HL-60/S4 treated with phorbol 12-myristate 13-acetate at 8.2 ng/mL for 4 days and 3 days (cell line): ENCODE results near the gene YAF2.

ENCODE experiments used
- in situ Hi-C: fragments of 300-500 bp; cut with MboI; formaldehyde crosslinking; loops from 2 replicates; pipeline ENCODE4 v1.15.0; 2022; ENCODE audit warnings: low sequenced_read_pairs

Gene YAF2, protein sequence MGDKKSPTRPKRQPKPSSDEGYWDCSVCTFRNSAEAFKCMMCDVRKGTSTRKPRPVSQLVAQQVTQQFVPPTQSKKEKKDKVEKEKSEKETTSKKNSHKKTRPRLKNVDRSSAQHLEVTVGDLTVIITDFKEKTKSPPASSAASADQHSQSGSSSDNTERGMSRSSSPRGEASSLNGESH

DNA sequence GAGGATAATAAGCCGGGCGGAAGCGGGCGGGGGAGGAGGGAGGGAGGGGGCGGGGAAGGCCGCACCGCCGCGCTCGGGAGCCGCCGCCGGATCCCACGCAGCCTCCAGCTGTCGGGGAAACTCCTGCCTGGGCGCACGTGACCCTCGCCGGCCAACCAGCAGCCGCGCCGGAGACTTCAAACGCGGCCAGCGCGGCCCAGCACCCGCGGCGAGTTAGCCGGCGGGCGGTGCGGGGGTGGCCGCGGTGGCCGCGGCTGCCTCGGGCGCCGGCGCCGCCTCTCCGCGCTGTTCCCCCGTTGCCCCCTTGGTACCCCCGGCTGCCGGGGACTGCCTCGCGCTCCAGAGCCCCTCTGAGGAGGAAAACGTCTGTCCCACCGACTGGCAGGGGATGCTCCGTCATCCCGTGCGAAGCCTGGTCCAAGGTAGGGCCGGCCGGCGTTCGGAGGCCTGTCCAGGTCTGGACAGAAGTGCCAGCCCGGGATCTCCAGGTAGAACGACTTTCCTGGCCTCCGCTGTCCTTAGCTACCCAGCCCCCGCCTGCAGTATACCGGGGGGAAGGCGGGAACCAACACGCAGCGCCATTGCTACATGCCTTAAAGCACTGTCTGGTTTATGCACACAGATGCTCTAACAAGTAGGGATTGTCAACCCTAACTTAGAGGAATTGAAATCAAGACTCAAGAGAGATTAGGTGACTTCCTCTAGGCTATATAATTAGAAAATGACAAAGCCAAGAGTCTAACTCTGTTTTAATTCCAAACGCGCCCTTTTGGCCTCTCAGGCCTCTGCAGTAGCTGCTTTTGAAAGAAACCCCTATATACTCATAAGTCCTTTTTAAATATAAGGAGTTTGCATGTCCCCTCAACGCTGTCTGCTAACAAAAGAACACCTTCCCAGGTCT is at the start of gene YAF2:
YAF2 (minus strand) TSS at position 9 of the 901 bp plus-strand sequence. CDS start 68 bp downstream, outside the sequence.
- in situ Hi-C loops, result no loop called here

DNA sequence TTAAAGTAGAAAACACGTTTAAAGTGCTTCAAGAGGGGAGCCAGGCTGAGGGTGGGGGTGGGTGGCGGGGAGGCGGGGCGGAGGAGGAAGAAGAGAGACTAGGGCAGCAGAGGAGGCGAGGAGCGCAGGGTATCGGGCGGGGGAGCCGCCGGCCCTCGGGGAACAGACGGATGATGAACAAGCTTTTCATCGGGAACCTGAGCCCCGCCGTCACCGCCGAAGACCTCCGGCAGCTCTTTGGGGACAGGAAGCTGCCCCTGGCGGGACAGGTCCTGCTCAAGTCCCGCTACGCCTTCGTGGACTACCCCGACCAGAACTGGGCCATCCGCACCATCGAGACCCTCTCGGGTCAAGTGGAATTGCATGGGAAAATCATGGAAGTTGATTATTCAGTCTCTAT is 48.7 kb upstream of the YAF2 start:
- in situ Hi-C loops, result loop anchor here (25.0 kb wide), 1 partner anchor 276 kb away; no protein-coding TSS in a partner anchor

DNA sequence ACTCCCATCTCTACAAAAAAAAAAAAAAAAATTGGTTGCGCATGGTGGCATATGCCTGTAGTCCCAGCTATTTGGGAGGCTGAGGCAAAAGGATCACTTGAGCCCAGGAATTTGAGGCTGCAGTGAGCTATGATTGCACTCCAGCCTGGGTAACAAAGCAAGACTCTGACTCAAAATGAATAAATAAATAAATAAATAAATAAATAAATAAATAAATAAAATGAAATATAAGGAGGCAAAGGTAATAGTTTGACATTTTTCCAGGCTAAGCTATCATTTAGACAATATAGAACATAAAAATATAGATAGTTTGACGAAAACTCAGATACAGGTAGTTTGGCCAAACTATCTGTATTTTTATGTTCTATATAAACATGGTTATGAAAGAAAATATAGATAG is 47.4 kb upstream of the YAF2 start:
- in situ Hi-C loops, result loop anchor here (25.0 kb wide), 1 partner anchor 277 kb away; no protein-coding TSS in a partner anchor

DNA sequence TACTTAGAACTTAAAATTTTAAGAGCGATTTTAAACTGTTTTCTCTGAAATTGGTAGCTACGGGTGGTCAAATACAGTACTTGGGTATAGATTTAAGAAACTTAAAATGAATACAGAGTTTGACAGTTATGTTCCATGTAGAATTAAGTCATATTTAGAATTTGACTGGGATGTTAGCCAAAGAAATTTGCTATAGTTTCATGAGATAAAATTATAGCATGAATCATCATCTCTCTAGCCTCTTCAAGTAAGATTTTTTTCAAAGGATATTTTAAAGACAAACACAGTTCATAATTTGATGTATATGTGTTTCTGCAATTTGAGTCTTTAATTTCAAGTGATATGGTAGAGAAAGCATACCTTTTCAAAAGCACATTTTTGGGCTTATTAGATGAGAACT is 46.8 kb upstream of the YAF2 start:
- in situ Hi-C loops, result loop anchor here (25.0 kb wide), 1 partner anchor 277 kb away; no protein-coding TSS in a partner anchor

DNA sequence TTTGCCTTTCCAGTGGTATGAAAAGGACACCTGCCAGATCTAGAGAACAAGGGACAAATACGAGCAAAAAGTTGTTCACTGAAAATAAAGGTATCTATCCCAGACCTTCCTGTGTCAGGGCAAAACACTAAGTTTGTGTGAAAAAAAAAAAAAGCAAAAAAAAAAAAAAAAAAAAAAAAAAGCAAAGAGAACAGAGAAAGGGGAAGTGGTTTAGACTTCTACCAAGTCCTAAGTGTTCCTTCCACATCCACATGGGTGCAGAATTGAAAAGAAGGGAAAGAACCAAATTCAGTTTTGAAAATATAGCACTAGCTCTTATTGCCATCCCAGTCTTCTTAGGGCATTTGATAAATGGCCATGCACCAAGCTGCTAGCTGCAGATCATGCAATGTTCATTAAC is 46.1 kb upstream of the YAF2 start:
- in situ Hi-C loops, result loop anchor here (25.0 kb wide), 1 partner anchor 278 kb away; no protein-coding TSS in a partner anchor

DNA sequence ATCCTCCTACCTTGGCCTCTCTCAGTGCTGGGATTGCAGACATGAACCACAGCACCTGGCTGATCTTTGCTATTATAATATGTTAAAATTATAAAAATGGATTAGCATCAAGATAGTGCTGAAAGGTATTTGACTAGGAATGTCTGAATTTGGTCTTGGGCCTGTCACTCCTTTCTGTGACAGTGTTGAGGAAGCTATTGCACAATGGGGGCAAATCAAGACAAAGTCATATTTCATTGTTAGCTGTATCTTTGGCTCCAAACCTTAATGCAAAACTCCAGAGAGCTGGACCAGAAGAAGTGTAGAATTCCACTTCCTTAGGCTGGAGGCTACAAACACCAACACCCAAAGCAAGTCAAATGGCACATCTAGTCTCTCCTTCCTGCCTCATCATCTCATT is 45.7 kb upstream of the YAF2 start:
- in situ Hi-C loops, result loop anchor here (25.0 kb wide), 1 partner anchor 279 kb away; no protein-coding TSS in a partner anchor

DNA sequence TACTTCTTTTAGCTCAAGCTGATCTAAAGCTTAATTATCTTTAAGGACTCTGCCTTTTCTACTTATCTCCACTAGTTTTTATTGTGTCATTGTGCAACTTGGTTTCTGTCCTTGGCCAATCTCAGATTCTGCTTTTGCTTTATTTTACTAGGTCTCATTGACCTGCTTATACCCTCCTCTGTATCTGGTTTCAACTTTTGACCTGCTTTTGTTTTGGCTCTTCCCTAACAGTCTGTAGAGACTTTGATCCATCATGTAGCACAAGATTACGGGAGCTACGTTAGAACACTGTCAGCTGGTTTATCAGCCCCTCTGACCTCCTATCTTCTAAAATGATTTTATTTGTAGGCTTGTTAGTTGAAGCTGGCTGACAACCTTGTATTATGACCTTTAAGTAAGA is 44.2 kb upstream of the YAF2 start:
- in situ Hi-C loops, result loop anchor here (25.0 kb wide), 1 partner anchor 280 kb away; no protein-coding TSS in a partner anchor

DNA sequence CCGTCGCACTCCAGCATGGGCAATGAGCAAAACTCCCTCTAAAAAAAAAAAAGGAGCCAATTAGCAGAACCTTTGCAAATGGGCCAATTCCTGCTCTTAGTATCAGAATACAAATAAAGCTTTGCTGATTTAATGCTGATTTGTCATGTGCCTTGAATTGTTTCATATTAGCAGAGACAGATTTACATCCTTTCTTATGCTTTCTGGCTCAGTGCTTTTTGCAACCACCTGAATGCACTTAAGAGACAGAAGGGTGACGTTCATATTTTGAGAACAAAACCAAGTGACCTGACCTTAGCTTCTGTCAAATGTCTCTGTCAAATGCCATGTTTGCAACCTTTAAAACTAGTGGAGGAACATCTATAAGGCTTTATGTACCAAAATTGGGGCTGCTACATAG is 43.8 kb upstream of the YAF2 start:
- in situ Hi-C loops, result loop anchor here (25.0 kb wide), 1 partner anchor 280 kb away; no protein-coding TSS in a partner anchor

DNA sequence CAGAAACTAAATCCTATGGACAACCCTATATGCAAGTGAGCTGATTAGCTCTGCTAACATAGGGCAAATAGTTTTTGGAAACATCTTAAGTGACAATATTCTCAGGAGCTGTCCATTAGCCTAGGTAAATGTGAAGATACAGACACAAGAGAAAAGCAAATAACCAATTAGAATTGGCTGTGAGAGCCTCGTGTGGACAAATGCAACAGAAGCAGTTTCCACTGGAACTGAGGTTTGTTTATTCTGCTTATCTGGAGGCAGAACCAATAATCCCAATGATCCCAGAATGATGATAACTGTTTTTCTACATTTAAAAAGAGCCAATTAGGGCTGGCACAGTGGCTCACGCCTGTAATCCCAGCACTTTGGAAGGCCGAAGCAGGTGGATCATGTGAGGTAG is 43.2 kb upstream of the YAF2 start:
- in situ Hi-C loops, result loop anchor here (25.0 kb wide), 1 partner anchor 281 kb away; no protein-coding TSS in a partner anchor

DNA sequence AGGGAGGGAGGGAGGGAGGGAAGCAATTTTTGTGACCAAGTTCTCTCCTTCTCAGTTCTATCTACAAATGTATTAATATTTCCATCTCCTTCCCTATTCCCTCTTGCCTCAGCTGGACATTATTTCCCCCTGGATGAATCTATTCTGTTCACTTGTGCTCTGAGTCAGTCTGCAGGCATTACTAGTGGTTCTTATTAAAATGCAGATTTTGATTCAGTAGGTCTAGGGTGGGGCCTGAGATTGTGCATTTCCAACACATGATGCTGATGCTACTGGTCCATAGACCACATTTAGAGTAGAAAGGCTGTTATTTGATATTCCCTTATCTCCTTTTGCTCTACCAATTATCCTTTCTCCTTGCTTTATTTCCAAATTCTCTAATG is 40.1 kb upstream of the YAF2 start:
- in situ Hi-C loops, result loop anchor here (25.0 kb wide), 1 partner anchor 284 kb away; no protein-coding TSS in a partner anchor

DNA sequence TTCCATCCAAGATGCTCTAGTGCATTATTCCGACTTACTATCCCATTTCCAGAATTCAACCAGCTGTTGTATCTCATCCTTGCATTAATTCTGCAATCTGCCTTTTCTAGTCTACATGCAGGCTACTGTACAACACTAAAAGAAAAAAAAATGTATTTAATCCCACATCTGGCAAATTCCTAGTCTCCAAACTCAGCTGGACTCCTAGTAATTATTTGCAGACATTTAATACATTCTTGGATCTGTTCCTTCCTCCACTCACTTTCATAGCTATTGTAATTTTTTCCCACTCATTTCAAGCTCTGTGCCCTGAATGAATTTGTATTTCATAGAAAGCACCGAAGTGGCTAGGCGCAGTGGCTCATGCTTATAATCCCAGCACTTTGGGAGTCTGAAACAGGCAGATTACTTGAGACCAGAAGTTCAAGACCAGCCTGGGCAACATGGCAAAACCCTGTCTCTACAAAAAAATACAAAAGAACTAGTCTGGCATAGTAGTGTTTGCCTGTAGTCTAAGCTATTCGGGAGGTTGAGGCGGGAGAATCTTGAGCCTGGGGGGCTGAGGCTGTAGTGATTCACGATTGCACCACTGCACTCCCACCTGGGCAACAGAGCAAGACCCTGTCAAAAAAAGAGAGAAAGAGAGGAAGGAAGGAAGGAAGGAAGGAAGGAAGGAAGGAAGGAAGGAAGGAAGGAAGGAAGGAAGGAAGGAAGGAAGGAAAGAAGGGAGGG is 39.5 kb upstream of the YAF2 start:
- in situ Hi-C loops, result loop anchor here (25.0 kb wide), 1 partner anchor 285 kb away; no protein-coding TSS in a partner anchor

DNA sequence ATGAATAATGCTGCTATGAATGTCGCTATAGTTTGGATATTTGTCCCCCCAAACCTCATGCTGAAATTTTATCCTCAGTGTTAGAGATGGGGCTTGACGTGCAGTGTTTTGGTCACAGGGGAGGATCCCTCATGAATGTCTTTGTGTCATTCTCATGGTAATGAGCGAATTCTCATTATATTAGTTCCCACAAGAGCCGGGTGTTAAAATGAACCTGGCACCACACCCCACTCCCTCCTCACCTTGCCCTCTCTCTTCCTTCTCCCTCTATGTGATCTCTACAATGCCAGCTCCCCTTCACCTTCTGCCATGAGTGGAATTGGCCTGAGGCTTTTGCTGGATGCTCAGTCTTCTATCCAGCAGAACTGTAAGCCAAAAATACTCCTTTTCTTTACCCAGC is 37.5 kb upstream of the YAF2 start:
- in situ Hi-C loops, result loop anchor here (25.0 kb wide), 1 partner anchor 287 kb away; no protein-coding TSS in a partner anchor

DNA sequence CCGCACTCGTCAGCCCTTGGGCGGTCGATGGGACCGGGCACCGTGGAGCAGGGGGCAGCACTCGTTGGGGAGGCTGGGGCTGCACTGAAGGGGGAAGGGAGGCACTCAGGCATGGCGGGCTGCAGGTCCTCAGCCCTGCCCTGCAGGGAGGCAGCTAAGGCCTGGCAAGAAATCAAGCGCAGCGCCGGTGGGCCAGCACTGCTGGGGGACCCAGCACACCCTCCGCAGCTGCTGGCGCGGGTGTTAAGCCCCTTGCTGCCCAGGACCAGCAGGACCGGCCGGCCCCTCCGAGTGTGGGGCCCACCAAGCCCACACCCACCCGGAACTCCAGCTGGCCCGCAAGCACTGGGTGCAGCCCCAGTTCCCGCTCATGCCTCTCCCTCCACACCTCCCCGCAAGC is 35.7 kb upstream of the YAF2 start:
- in situ Hi-C loops, result no loop called here

DNA sequence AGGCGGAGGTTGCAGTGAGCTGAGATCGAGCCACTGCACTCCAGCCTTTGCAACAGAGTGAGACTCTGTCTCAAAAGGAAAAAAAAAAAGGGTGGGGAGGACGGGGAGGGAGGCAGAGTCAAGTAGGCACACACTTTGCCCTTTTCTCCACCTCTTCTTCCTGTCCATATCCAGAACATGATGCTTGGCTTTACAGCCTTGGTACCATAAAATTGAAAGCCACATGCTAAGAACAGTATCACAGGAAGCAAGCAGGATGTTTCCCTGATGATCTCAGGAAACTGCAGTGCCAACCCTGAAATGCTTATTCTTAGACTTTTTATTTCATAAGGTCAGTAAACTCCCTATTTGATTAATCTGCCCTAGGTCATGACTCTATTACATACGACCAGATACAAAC is 32.5 kb upstream of the YAF2 start:
- in situ Hi-C loops, result no loop called here

DNA sequence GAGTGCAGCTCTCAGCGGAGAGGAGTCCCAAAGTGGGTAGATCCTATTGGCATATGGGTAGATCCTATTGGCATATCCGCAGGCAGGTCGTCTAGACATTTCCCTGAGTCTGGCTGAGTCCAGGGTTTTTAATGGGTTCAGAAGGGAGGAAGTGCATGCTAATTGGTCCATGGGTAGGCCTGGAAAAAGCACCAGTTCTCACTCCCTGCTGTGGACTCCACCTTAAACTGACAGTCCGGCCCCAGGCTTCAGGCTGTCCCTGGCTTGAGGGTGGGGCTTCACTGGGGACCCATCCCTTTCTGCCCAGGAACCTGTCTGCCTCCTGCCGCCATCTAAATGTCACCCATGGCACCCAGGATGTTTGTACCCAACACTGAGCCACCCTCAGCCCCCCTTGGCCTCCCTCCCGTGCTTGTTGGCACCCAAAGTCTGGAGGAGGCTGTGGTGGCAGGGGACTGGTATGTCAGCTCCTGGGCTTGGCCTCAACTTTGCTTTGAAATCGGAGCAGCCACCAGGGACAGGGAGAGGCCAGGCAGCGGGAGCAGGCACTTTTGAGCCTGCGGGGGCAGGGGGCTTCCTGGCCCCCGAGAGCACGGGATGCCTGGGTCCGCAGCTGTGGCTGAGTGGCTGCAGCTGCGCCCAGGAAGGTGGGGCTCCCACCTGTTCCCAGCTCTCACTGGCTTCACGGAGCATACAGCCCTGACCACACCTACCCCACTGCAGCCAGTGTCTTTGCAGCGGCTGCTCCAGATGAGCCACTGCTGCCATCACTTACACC is 29.6 kb upstream of the YAF2 start:
- in situ Hi-C loops, result no loop called here

DNA sequence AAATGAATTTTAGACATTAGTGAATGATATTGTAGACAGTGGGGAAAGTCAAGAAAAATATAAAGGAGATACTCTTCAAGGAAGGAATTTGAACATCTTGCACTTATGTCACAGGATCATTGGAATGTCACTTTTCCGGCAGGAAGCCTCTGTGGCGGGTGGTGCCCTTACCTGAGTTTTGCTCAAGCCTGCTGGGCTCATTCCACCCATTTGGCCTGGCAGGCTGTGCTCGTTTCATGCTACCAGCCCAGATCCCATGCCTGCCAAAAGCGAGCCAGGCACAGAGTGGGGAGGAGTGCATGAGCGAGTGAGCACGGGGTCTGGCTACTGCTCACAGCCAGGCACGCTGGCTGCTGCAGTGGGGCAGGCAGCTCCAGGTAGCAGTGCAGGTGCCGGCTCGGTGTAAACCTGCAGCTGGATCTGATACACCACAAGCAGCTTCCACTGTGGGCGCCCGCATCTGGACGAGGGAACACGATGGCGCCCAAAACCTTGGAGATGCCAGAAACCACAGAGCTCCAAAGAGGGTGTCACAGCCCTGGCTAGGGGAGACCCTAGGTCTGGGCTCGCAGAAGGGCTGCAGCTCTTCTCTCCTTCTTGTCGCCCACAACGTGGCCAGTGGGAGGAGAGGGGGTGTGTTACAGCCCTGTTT is 28.7 kb upstream of the YAF2 start:
- in situ Hi-C loops, result no loop called here

DNA sequence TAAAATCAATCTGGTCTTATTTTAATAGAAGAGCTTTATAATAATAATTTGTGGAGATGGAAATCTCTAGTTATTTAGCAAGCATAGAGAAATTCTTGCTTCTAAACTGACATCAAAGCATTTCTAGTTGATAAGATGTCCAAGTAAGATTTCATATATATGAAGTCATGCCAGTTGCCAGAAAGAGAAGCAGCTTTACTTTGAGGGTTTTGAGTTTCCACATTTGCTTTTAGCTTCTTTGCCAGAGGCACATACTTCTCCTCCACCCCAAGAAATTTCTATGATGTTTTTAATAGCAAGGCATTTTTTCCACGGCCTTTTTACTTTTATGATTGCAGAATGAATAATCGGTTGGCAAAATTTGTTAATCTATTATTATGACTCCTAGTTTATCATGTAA is 24.2 kb upstream of the YAF2 start:
- in situ Hi-C loops, result no loop called here

DNA sequence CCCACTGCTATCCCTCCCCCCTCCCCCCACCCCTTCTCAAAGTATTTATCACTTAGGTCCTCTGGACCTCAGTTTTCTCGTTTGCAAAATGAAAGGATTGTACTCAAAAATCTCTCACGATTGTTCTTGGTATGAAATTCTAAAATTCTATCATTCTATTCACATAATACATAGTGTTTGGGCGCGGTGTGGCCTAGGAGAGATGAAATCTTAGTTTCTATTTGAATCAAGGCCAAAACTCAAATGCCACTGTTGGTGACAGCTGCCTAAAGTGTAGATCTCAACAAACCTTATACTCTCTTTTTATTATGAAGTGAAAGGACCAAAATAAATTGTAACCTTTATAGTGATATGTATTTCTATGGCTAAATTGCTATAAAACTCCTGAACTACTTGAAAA is 23.7 kb upstream of the YAF2 start:
- in situ Hi-C loops, result no loop called here

DNA sequence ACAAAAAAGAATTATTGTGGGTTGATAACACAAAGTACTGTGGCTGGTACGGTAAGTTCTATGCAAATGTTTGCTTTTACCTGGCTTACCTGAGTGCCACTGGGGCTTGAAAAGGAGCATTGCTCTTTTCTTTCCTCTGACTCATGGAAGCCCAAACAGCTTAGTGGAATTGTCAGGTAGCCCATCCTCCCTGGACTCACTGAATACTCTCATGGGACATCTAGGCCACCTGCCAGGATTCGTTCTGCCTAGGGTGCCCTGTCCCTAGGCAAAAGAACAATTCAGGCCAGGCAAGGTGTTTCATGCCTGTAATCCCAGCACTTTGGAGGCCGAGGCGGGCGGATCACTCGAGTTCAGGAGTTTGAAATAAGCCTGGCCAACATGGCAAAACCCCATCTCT is 22.5 kb upstream of the YAF2 start:
- in situ Hi-C loops, result no loop called here

DNA sequence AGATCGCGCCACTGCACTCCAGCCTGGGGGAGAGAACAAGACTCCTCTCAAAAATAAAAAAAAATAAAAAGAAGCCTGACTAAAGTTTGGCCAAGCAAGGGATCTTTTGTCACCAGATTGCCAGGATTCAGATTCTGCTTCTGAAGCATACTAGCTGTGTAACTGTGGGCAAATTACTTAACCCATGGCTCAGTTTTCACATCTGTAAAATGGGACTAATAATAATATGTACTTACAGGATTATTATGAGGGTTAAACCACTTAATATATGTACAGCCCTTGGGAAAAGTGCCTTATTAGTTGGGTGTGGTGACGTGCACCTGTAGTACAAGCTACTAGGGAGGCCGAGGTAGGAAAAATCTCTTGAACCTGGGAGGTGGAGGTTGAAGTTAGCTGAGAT is 21.7 kb upstream of the YAF2 start:
- in situ Hi-C loops, result no loop called here
